GM21825 (cell line): ENCODE measurements around the gene POLN.

Experiments used
- ATAC-seq: cut with Tn5 transposase; IDR thresholded peaks from one replicate; pipeline ENCODE4 v1.9.1; 2021; ENCODE audit warnings: mild to moderate bottlenecking, moderate library complexity; ENCODE audit not compliant: unreplicated experiment

POLN gene

GRCh38 chr4:2252530-2253091 is 10.7 kb upstream of the POLN start:
- ATAC-seq: no peak

GRCh38 chr4:2251795-2252529 is 10.0 kb upstream of the POLN start:
- ATAC-seq: no peak

GRCh38 chr4:2251073-2251794 is 9.3 kb upstream of the POLN start:
- ATAC-seq: no peak

GRCh38 chr4:2250357-2251072 is 8.6 kb upstream of the POLN start:
- no peak for ATAC-seq

- ATAC-seq: no peak
Observed at GRCh38 chr4:2249526-2250356, 7.8 kb upstream of the POLN start.

GRCh38 chr4:2248821-2249261 is 6.9 kb upstream of the POLN start:
- no peak for ATAC-seq

- no peak for ATAC-seq
Observed at GRCh38 chr4:2248044-2248780, 6.3 kb upstream of the POLN start.

GRCh38 chr4:2247128-2248043 is 5.5 kb upstream of the POLN start:
- ATAC-seq: no peak

GRCh38 chr4:2246384-2247127 is 4.6 kb upstream of the POLN start:
- no peak for ATAC-seq

- no peak for ATAC-seq
Observed at GRCh38 chr4:2245787-2246275, 3.9 kb upstream of the POLN start.

- no peak for ATAC-seq
Observed at GRCh38 chr4:2245057-2245786, 3.3 kb upstream of the POLN start.

- ATAC-seq: no peak
Observed at GRCh38 chr4:2243681-2244380, 1.9 kb upstream of the POLN start.

GRCh38 chr4:2241003-2241402 is 918 bp downstream of the POLN start:
- ATAC-seq: no peak

GRCh38 chr4:2236944-2237666 is 4.8 kb downstream of the POLN start:
- ATAC-seq: no peak

- no peak for ATAC-seq
Observed at GRCh38 chr4:2231082-2231481, 10.8 kb downstream of the POLN start.

- ATAC-seq: no peak
Observed at GRCh38 chr4:2226261-2226660, 15.7 kb downstream of the POLN start.
